Activated T-cell treated with anti-CD3 and anti-CD28 coated beads, Interleukin-2, amount 50 U/mL, for 48 hours (primary cell): ENCODE data around the gene HDAC4.

ENCODE experiments used
- DNase-seq, 2 experiments: peaks; one replicate each; pipeline ENCODE4 v3.0.0-alpha.2; 2020

HDAC4 gene

GRCh38 chr2:239160226-239161143, 240.3 kb downstream of the HDAC4 start:
- DNase-seq, result no peak

- no peak for DNase-seq
These were observed 241.3 kb downstream of the HDAC4 start for GRCh38 chr2:239159476-239159911.

DNA sequence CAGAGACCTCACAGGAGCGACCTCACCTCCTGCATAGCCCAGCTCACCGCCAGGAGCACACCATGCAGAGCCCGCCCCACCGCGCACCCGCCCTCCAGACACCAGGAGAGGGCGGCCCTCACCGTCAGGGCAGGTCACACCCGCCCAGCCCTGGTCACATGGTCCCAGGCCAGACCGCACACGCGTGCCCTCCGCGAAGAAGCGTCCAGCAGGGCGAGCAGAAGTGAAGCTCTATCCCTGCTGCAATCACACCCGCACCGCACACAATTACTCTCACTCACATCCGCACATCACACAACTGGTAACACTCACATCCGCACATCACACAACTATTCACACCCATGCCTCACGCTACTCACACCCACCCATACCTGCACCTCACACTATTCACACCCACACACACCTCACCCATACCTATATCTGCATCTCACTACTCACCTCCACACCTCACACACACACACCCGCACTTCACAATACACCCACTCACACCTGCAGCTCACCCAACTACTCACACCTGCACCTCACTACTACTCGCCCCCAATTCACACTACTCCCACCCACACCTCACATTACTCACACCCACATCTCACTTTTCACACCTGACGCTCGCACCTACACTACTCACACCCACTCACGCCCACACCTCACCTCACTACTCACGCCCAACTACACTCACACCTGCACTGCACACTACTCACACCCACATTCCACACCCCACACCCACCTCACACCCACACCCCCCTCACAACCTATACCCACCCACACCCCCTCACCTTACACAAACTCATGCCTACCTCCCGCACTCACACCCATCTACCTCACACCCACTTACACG, 242.0 kb downstream of the HDAC4 start:
- DNase-seq, result no peak

DNA sequence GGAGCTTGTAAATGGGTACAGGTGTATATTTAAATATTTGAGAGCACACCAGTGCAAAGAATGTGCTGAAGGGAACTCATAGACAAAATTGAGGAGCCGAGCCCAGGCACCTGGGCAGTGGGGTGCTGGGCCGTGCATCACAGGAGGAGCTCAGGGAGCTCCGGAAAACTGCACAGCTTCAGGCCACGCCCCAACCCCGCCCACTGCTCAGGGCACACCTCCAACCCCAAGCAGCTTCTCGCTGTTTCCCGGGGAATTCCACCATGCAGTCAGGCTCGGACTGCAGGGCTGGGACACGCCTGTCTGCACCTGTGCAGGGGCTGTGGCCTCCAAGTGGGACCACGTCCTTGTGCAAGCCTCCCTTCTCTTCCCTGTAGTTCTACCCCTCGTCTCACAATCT, 243.0 kb downstream of the HDAC4 start:
- no peak for DNase-seq

- no peak for DNase-seq
These were observed 243.6 kb downstream of the HDAC4 start for GRCh38 chr2:239157269-239157668.

- no peak for DNase-seq
These were observed 244.1 kb downstream of the HDAC4 start for GRCh38 chr2:239156516-239157265.

DNA sequence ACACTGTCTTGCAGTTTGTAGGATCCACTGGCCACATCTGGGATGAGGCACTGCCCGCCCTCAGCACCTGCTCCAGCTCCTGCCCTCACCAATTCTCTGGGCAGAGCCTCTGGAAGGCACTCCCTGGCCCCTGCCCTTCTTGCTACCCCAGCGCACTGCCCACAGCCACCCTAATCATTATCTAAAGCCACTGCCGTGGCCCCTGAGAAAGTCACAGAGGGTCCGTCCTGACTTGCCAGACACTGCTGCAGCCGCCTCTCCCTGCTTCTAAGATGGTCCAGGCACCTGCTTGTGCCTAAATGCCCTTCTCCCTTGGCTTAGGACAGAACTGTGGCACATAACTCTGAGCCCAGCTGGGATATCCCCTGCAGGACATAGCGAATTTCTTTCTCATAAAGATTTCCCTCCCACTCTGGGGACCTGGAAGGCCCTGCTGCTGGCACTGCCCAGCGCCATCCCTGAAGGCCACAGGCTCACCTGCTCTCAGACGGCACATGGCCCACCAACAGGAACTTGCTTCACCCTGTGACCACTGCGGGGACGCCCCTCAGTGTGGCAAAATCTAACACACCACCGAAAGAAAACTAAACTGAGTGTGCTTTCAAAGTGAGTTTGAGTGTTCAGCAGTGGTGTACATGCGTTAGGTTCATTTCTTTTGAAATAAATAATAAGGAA, 244.9 kb downstream of the HDAC4 start:
- no peak for DNase-seq

- DNase-seq, result no peak
These were observed 245.6 kb downstream of the HDAC4 start for GRCh38 chr2:239154971-239155805.

DNA sequence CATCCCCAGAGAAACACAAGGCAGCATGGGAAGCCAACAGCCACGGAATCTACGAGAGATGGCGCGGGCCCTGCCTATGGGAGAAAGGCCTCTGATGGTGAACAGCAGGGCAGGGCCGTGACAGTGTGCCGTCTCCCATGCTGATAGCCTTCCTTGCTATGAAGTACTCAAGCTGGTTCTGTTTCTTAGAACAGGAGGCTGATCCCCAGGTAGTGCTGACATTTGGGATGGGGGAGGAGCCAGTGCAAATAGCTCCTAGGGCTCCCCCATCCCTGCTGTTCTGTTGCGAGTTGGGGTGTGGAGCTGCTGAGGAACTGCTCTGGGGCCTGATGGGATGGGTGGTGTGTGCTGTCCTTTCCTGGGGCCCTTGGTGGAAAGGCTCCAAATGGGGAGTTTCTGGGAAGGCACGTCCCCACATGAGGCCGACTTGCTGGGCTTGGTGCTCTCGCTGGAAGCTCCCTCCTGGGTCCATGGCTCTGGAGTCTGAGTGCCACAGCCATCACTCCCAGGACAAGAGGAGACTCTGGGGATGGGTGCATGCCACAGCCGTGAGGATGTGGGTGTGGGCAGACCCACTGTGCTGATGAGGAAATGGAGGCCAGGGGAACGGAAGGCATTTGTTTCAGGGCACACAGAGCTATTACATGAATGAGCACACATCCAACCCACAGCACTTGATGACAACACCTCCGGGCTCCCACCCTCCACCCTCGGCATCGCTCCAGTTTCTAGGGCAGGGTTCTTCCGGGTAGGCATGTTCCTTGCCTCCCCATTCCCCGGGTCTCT, 246.8 kb downstream of the HDAC4 start:
- no peak for DNase-seq

DNA sequence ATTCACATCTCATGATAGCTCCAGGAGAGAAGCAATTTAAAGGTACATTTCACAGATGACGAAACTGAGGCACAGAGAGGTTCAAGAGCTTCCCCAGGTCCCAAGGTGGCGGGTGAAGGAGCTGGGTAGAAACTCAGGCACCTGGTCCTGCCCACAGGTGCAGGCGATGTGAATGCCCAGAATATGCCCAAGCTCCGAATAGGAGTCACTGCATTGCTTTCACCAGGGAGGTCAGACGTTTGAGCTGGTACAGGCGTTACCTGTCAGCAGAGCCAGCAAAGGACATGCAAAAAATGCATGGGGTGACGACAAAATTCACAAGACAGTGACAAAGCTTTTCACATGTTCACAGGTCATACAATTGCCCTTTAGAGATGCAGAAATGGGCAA, 247.9 kb downstream of the HDAC4 start:
- DNase-seq, result no peak

- DNase-seq, result no peak
These were observed 248.4 kb downstream of the HDAC4 start for GRCh38 chr2:239152239-239152915.

DNA sequence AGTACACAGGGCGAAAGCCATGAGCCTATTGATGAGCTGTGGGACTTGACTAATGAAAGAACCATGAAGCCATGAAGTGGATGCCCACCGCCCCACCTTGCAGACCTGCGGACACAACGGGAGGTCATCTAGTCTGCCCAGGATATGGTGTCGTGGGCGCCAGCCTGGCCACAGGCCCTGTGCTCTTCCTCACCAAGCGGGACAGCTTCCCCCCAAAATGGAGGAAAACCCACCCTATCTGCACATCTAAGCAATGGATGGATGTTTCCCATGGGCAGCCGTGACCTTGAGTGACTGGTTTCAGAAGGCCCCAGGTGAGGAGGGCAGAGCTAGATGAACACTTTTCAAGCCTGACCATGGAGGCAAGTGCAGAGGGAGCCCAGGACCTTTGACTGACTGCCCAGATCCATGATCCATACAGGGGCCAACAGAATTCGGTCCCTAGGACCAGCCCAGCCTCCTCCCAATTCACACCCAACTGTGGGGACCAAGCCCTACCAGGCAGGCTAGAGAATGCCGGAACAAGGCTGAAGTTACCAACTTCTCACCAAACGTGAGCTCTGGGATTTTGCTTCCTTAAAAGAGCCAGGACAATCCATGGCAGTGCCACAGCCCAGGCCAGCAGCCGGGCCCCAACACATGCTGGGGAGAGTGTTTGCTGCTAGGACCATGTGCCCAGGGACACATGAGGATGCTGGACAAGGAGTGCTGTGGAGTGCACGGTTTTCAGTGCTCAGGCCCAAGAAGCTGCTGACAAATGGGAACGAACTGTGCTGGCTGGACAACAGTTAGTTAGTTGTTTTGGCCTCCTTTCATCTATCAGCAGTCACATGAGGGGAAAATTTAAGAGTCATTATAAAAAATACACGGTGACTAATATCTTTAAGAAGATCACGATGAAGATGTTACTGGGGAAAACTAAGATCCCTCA, 249.4 kb downstream of the HDAC4 start:
- DNase-seq, result no peak

GRCh38 chr2:239150125-239151011, 250.5 kb downstream of the HDAC4 start:
- no peak for DNase-seq

DNA sequence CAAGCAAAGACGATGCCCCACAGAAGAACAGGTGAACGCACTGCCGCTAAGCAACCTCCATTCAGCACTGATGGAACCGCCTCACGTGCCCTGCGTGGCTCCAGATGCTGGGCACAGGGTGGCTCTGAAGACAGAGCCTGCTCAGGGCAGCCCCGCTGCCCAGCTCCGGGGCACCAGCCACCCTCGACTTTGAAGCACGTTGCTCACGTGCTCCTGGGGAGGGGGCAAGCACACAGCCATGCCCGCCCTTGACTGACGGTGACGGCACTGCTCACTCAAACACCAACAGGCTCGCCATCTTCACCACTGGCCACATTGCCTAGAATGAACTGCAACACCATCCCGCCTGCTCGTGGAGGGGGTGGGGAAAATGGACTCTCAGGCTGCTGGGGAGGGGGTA, 251.3 kb downstream of the HDAC4 start:
- no peak for DNase-seq

- DNase-seq, result no peak
These were observed 252.2 kb downstream of the HDAC4 start for GRCh38 chr2:239148495-239149200.

DNA sequence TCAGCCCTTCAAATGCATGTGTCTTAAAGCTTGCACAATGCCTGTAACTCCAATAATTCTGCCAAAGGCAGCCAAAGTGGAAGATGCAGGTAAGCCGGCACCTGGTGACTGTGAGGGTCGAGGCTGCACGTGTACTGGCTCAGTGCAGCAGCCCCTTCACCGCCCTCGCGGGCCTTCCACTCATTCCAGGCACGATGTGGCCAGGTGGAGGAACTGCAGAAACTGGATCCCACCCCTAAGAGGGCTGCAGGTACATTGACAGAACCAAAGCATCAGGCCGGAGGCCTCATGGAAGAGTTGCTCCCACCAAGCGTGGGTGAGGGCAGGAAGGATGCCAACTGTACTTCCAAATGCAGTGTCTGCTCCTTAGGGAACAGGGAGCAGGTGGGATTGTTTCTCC, 253.4 kb downstream of the HDAC4 start:
- no peak for DNase-seq

- DNase-seq, result no peak
These were observed 254.1 kb downstream of the HDAC4 start for GRCh38 chr2:239146741-239147181.
